ENCODE measurements around the gene AKNAD1.

AKNAD1 gene

GRCh38 chr1:108856994-108857393 lies at the start of gene AKNAD1:
Gene AKNAD1 (minus strand): TSS chr1:108857094. CDS start chr1:108852664, 4,430 bp downstream.
- no peak within 1 kb of the TSS for H3K4me3 Mint-ChIP-seq
- no peaks in the 10 kb centered on the region for H3K36me3 Mint-ChIP-seq (ENCODE audit: low read depth)
- no peak within 1 kb of the TSS for H3K27ac Mint-ChIP-seq
- peaks cover 19% of the 10 kb centered on the region for H3K27me3 Mint-ChIP-seq (ENCODE audit: low read depth, poor library complexity)
- H3K9me3 Mint-ChIP-seq: no peaks in the 10 kb centered on the region
- TF ChIP-seq, protein P1, sequence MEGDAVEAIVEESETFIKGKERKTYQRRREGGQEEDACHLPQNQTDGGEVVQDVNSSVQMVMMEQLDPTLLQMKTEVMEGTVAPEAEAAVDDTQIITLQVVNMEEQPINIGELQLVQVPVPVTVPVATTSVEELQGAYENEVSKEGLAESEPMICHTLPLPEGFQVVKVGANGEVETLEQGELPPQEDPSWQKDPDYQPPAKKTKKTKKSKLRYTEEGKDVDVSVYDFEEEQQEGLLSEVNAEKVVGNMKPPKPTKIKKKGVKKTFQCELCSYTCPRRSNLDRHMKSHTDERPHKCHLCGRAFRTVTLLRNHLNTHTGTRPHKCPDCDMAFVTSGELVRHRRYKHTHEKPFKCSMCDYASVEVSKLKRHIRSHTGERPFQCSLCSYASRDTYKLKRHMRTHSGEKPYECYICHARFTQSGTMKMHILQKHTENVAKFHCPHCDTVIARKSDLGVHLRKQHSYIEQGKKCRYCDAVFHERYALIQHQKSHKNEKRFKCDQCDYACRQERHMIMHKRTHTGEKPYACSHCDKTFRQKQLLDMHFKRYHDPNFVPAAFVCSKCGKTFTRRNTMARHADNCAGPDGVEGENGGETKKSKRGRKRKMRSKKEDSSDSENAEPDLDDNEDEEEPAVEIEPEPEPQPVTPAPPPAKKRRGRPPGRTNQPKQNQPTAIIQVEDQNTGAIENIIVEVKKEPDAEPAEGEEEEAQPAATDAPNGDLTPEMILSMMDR (IDR thresholded peaks at IDR 0.05): no peak
- no peaks in the 10 kb centered on the region for H3K4me1 Mint-ChIP-seq
- DNase-seq: no peak

GRCh38 chr1:108901106-108901505 lies 44.2 kb upstream of the AKNAD1 start:
- H3K27me3 Mint-ChIP-seq (ENCODE audit: low read depth, poor library complexity): no peaks in the 10 kb centered on the region
- no peak for DNase-seq
- H3K27ac Mint-ChIP-seq: no peak overlapping the region
- TF ChIP-seq, protein P1 (IDR thresholded peaks at IDR 0.05): no peak
- H3K4me1 Mint-ChIP-seq: no peaks in the 10 kb centered on the region
- H3K36me3 Mint-ChIP-seq (ENCODE audit: low read depth): peaks cover 2% of the 10 kb centered on the region
- no peaks in the 10 kb centered on the region for H3K9me3 Mint-ChIP-seq
- no peak overlapping the region for H3K4me3 Mint-ChIP-seq

GRCh38 chr1:108897865-108898720 lies 41.2 kb upstream of the AKNAD1 start:
- no peaks in the 10 kb centered on the region for H3K9me3 Mint-ChIP-seq
- DNase-seq: no peak
- H3K4me3 Mint-ChIP-seq: no peak overlapping the region
- no peaks in the 10 kb centered on the region for H3K27me3 Mint-ChIP-seq (ENCODE audit: low read depth, poor library complexity)
- H3K4me1 Mint-ChIP-seq: no peaks in the 10 kb centered on the region
- TF ChIP-seq, protein P1 (IDR thresholded peaks at IDR 0.05): peak; percentile 67
- no peaks in the 10 kb centered on the region for H3K36me3 Mint-ChIP-seq (ENCODE audit: low read depth)
- H3K27ac Mint-ChIP-seq: no peak overlapping the region

DNA sequence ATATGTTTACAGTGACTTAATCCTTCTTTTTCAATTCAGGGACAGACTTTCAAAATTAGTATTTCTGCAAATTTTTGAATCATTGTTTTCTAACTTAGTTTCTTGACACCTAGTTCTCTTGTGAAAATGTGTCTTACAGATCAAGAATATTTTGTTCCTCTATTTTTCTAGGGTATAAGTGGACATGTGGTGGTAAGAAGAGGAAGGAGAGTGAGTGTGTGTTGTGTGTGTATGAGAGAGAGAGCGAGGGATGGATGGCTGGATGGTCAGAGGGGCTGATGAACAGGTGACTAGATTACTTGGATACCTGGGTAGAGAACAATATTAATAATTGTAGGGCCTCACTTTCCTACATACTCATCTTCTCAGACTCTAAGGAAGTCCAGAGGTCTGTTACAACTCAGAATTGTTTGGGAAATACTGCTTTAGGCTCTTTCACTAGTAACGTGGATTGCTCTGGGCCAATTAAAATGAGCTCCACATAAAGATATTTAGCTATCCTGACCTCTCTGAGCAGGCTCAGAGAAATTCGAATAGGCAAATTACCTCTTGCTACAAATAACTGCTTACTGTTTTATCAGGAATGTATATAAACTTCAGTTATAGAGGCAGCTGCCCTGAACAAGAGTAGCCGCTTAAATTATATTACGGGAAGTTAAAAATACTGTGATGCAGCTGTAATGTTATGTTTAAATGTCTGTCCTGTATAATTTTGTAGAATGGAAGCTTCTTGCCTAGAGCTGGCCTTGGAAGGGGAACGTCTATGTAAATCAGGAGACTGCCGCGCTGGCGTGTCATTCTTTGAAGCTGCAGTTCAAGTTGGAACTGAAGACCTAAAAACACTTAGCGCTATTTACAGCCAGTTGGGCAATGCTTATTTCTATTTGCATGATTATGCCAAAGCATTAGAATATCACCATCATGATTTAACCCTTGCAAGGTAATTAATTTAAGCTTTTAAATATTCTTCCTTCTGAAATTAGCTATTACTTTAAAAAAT lies 39.6 kb upstream of the AKNAD1 start:
- H3K27ac Mint-ChIP-seq: no peak overlapping the region
- DNase-seq: no peak

GRCh38 chr1:108893141-108893530 lies 36.2 kb upstream of the AKNAD1 start:
- Mint-ChIP-seq H3K36me3 (ENCODE audit: low read depth) (no peaks in the 10 kb centered on the region), H3K4me3 (no peak overlapping the region), H3K4me1 (peaks cover 14% of the 10 kb centered on the region), H3K27ac (no peak overlapping the region), H3K9me3 (no peaks in the 10 kb centered on the region), H3K27me3 (ENCODE audit: low read depth, poor library complexity) (peaks cover 2% of the 10 kb centered on the region)
- TF ChIP-seq, protein P1 (IDR thresholded peaks at IDR 0.05): no peak
- no peak for DNase-seq

More for the DNA sequence above, 39.6 kb upstream of the AKNAD1 start:
- Mint-ChIP-seq H3K4me1 (no peaks in the 10 kb centered on the region), H3K9me3 (no peaks in the 10 kb centered on the region), H3K4me3 (no peak overlapping the region), H3K36me3 (ENCODE audit: low read depth) (no peaks in the 10 kb centered on the region), H3K27me3 (ENCODE audit: low read depth, poor library complexity) (no peaks in the 10 kb centered on the region)
- TF ChIP-seq, protein P1 (IDR thresholded peaks at IDR 0.05): no peak

Data from nephron progenitor cell (in vitro differentiated cells).